ENCODE data around the gene LRRN4. TPM values are rescaled to one million over a fixed set of nuclear protein-coding genes. Genes with fewer than 3 reads are reported as not detected.
A peak's percentile ranks its signal among the peaks of the same experiment; 100 is the strongest.

The LRRN4 gene
- total and polyA plus RNA-seq, 2 of the 4 experiments (the other 2 are of a cell fraction) = under 0.01 to 0.19 TPM

GRCh38 chr20:6006603-6006949 lies 47.3 kb downstream of the LRRN4 start:
- Histone ChIP-seq H2BK120ac (ENCODE audit: low read depth, low read length) (no peak overlapping the region), H3K23ac (ENCODE audit: low read depth, low read length) (peak overlapping the region; percentile 92; the same call in 1 of the 2 replicates), H2BK5ac (ENCODE audit: low read depth, low read length, poor library complexity, severe bottlenecking) (peak overlapping the region; percentile 89), H4K5ac (ENCODE audit: low read depth, low read length) (peak overlapping the region; percentile 34; the same call in 1 of the 2 replicates), H3K4me3 (ENCODE audit: insufficient read depth, low read depth, low read length) (peak overlapping the region; percentile 92), H3K4me2 (ENCODE audit: low read depth, low read length) (peak overlapping the region; percentile 98), H3K9me3 (ENCODE audit: control insufficient read depth, insufficient read depth, low read length) (no peaks in the 10 kb centered on the region), H4K8ac (ENCODE audit: low read depth in 2 of 2, low read length in 2 of 2) (peak overlapping the region in 1 of 2 experiments; percentile 47; a peak in 3 of 4 replicates), H2BK20ac (ENCODE audit: low read depth, low read length) (no peak overlapping the region), H3K14ac (replicated peaks; ENCODE audit: low read depth, low read length) (peak overlapping the region; percentile 75), H4K20me1 (ENCODE audit: insufficient read depth, low read length) (peaks cover 20% of the 10 kb centered on the region), H3K79me1 (ENCODE audit: low read depth in 1 of 2, low read length in 2 of 2) (peaks cover 7 to 34% of the 10 kb centered on the region in 2 experiments), H3K36me3 (ENCODE audit: control insufficient read depth, insufficient read depth, low read length) (peaks cover 5% of the 10 kb centered on the region), H3K9me1 (ENCODE audit: insufficient read depth, low read length) (peaks cover 3% of the 10 kb centered on the region), H3K56ac (ENCODE audit: extremely low read depth, insufficient read depth, low read length) (peak overlapping the region; percentile 76), H3K27me3 (ENCODE audit: control insufficient read depth, insufficient read depth, low read length) (no peaks in the 10 kb centered on the region), H4K91ac (ENCODE audit: insufficient read depth, low read depth, low read length) (peak overlapping the region; percentile 49; the same call in 1 of the 2 replicates), H2AK9ac (replicated peaks; ENCODE audit: low read depth, low read length, poor library complexity) (peak overlapping the region; percentile 89), H3K4me1 (ENCODE audit: control insufficient read depth, insufficient read depth, low read length) (peaks cover 3% of the 10 kb centered on the region), H2AFZ (replicated peaks; ENCODE audit: low read length, poor library complexity) (peak overlapping the region; percentile 91), H3K27ac (ENCODE audit: insufficient read depth, low read length) (peak overlapping the region; percentile 71), H2BK15ac (ENCODE audit: low read depth, low read length) (no peak overlapping the region), H3K4ac (ENCODE audit: low read depth, low read length) (peak overlapping the region; percentile 75), H3K9ac (ENCODE audit: low read depth, low read length) (peak overlapping the region; percentile 94), H2AK5ac (ENCODE audit: low read depth, low read length) (peak overlapping the region; percentile 7; the same call in 1 of the 2 replicates), H3K18ac (ENCODE audit: low read depth, low read length) (no peak overlapping the region; the same call in 1 of the 2 replicates)
- intact Hi-C loops (cut with micrococcal nuclease) (no loop called here), in situ Hi-C loops (cut with MboI; ENCODE audit: low sequenced_read_pairs) (no loop called here), dilution Hi-C loops (cut with HindIII; ENCODE audit: low sequenced_read_pairs, unreplicated experiment) (no loop called here)
- ChIA-PET POLR2A (ENCODE audit: unreplicated experiment) (interaction anchor here (1.0 kb wide), 1 partner anchor 477 kb away, joined by 3 read pairs; no protein-coding TSS in a partner anchor), CTCF (no interaction called here)
- no peak for ATAC-seq (ENCODE audit: low read depth)
- WGBS, 2 experiments (ENCODE audit: extremely low coverage in 2 of 2, insufficient read length in 1 of 2) = no CpG with 5 or more reads among the region's 10 CpGs
- no peak for DNase-seq
- no peak for TF ChIP-seq MAFK (IDR thresholded peaks at IDR 0.05; ENCODE audit: low read depth, low read length)
- no peak for TF ChIP-seq POLR2A (IDR thresholded peaks at IDR 0.05; ENCODE audit: low read depth, low read length)
- no peak for TF ChIP-seq RAD21 (IDR thresholded peaks at IDR 0.05; ENCODE audit: low read length)
- no peak for TF ChIP-seq NFE2L2 (IDR thresholded peaks at IDR 0.05; ENCODE audit: low read depth, low read length)
- no TSS peak for BruUV-seq (replicated peaks)

Measured in IMR-90 (cell line).